IMR-90 (cell line): ENCODE measurements around the gene NAA35. TPM values are rescaled to one million over a fixed set of nuclear protein-coding genes. Genes with fewer than 3 reads are reported as not detected.

Source experiments
- ATAC-seq: fragments of 200-7000 bp; cut with Tn5 transposase; 2 replicates; pipeline ENCODE4 v1.9.1; 2020; ENCODE audit warnings: low read depth, mild to moderate bottlenecking, moderate library complexity
- BruUV-seq: library from RNA; stranded (reverse); fragments of 400-500 nt; replicated peaks from 2 replicates; lab custom pipeline; 2021; lab: Mats Ljungman, UMichigan
- CTCF ChIA-PET: fragments of 300-600 bp; formaldehyde crosslinking; extraction: SDS; loops from one replicate; lab custom pipeline; 2021; ENCODE audit warnings: antibody characterized with exemption; lab: Yijun Ruan, JAX
- POLR2A ChIA-PET: fragments of 300-600 bp; sonication (Branson Sonifier 250); formaldehyde crosslinking; loops from one replicate; lab custom pipeline; 2022; ENCODE audit warnings: antibody characterized with exemption; ENCODE audit not compliant: unreplicated experiment; lab: Charles Lee
- DNase-seq: peaks from one replicate; pipeline ENCODE4 v3.0.0; 2013
- H2AFZ ChIP-seq: replicated peaks from 2 replicates; pipeline ENCODE3; 2013; ENCODE audit warnings: low read length, mild to moderate bottlenecking; ENCODE audit not compliant: poor library complexity
- H2AK5ac ChIP-seq: 2 replicates; pipeline ENCODE4 v1.6.1; 2013; ENCODE audit warnings: low read depth, low read length, inconsistent platforms
- H2AK9ac ChIP-seq: replicated peaks from 2 replicates; pipeline ENCODE3; 2013; ENCODE audit warnings: mild to moderate bottlenecking, low read depth, low read length, moderate library complexity; ENCODE audit not compliant: poor library complexity
- H2BK120ac ChIP-seq: 2 replicates; pipeline ENCODE4 v1.6.1; 2013; ENCODE audit warnings: low read depth, low read length, inconsistent platforms
- H2BK15ac ChIP-seq: 3 replicates; pipeline ENCODE4 v1.6.1; 2013; ENCODE audit warnings: low read depth, low read length, inconsistent platforms
- H2BK20ac ChIP-seq: 2 replicates; pipeline ENCODE4 v1.6.1; 2013; ENCODE audit warnings: low read depth, mild to moderate bottlenecking, inconsistent platforms, low read length, moderate library complexity
- H2BK5ac ChIP-seq: 2 replicates; pipeline ENCODE4 v1.6.1; 2013; ENCODE audit warnings: mild to moderate bottlenecking, low read depth, low read length, inconsistent platforms; ENCODE audit not compliant: poor library complexity, severe bottlenecking
- H3K14ac ChIP-seq: replicated peaks from 2 replicates; pipeline ENCODE4 v1.6.1; 2013; ENCODE audit warnings: low read depth, low read length, inconsistent platforms
- H3K18ac ChIP-seq: 2 replicates; pipeline ENCODE4 v1.6.1; 2013; ENCODE audit warnings: low read depth, low read length, control low read depth
- H3K23ac ChIP-seq: 2 replicates; pipeline ENCODE4 v1.6.1; 2013; ENCODE audit warnings: low read depth, low read length, inconsistent platforms
- H3K27ac ChIP-seq: 2 replicates; pipeline ENCODE4 v1.5.1; 2013; ENCODE audit warnings: mild to moderate bottlenecking, control low read depth, low read length; ENCODE audit not compliant: insufficient read depth
- H3K27me3 ChIP-seq: 2 replicates; pipeline ENCODE4 v1.6.1; 2013; ENCODE audit warnings: low read length; ENCODE audit not compliant: control insufficient read depth, insufficient read depth
- H3K36me3 ChIP-seq: 2 replicates; pipeline ENCODE4 v1.6.1; 2013; ENCODE audit warnings: low read length, mixed read lengths; ENCODE audit not compliant: control insufficient read depth, insufficient read depth
- H3K4ac ChIP-seq: 2 replicates; pipeline ENCODE4 v1.6.1; 2013; ENCODE audit warnings: low read depth, low read length, inconsistent platforms
- H3K4me1 ChIP-seq: 2 replicates; pipeline ENCODE4 v1.6.1; 2013; ENCODE audit warnings: low read length, mixed read lengths; ENCODE audit not compliant: control insufficient read depth, insufficient read depth
- H3K4me2 ChIP-seq: 2 replicates; pipeline ENCODE4 v1.6.1; 2013; ENCODE audit warnings: low read depth, mild to moderate bottlenecking, control low read depth, low read length, moderate library complexity
- H3K4me3 ChIP-seq: 2 replicates; pipeline ENCODE4 v1.5.1; 2013; ENCODE audit warnings: low read depth, mild to moderate bottlenecking, control low read depth, low read length, moderate library complexity; ENCODE audit not compliant: insufficient read depth
- H3K56ac ChIP-seq: 2 replicates; pipeline ENCODE4 v1.6.1; 2013; ENCODE audit warnings: low read length, inconsistent platforms; ENCODE audit not compliant: insufficient read depth; ENCODE audit errors: extremely low read depth
- H3K79me1 ChIP-seq, 2 experiments: 2 replicates each; pipeline ENCODE4 v1.6.1; 2013; ENCODE audit warnings: low read length in 2 of 2, inconsistent platforms in 1 of 2, low read depth in 1 of 2
- H3K9ac ChIP-seq: 2 replicates; pipeline ENCODE4 v1.6.1; 2013; ENCODE audit warnings: low read depth, low read length, control low read depth
- H3K9me1 ChIP-seq: 2 replicates; pipeline ENCODE4 v1.6.1; 2013; ENCODE audit warnings: low read length, inconsistent platforms; ENCODE audit not compliant: insufficient read depth
- H3K9me3 ChIP-seq: 2 replicates; pipeline ENCODE4 v1.6.1; 2013; ENCODE audit warnings: low read length; ENCODE audit not compliant: control insufficient read depth, insufficient read depth
- H4K20me1 ChIP-seq: 2 replicates; pipeline ENCODE4 v1.6.1; 2013; ENCODE audit warnings: low read length, inconsistent platforms; ENCODE audit not compliant: insufficient read depth
- H4K5ac ChIP-seq: 2 replicates; pipeline ENCODE4 v1.6.1; 2013; ENCODE audit warnings: mild to moderate bottlenecking, low read depth, low read length, control low read depth
- H4K8ac ChIP-seq, 2 experiments: 2 replicates each; pipeline ENCODE4 v1.6.1; 2013; ENCODE audit warnings: low read depth in 2 of 2, low read length in 2 of 2, control low read depth in 1 of 2, inconsistent platforms in 1 of 2
- H4K91ac ChIP-seq: 2 replicates; pipeline ENCODE4 v1.6.1; 2013; ENCODE audit warnings: low read depth, low read length, inconsistent platforms; ENCODE audit not compliant: insufficient read depth
- FOS ChIP-seq: fragments of 150-350 bp; IDR thresholded peaks from 2 replicates; pipeline ENCODE4 v1.6.1; 2016; ENCODE audit warnings: low read depth, low read length
- RAD21 ChIP-seq: IDR thresholded peaks from 2 replicates; pipeline ENCODE4 v1.6.1; 2012; ENCODE audit warnings: low read length, improper control_type of control experiment
- RCOR1 ChIP-seq: IDR thresholded peaks from 2 replicates; pipeline ENCODE4 v1.6.1; 2012; ENCODE audit warnings: mild to moderate bottlenecking, low read length, improper control_type of control experiment; ENCODE audit not compliant: insufficient replicate concordance
- WGBS, 2 experiments: methylation state at CpG; one replicate each; pipeline versions ENCODE4 v1.1.5 to v1.1.7; 2013; ENCODE audit warnings: missing lambda C conversion rate in 2 of 2; ENCODE audit not compliant: insufficient read length in 1 of 2; ENCODE audit errors: extremely low coverage in 2 of 2; 5-methylcytosine and 5-hydroxymethylcytosine counted together
- dilution Hi-C: fragments of 300-500 bp; cut with HindIII; formaldehyde crosslinking; loops from one replicate; pipeline ENCODE4 v1.14.3; 2018; ENCODE audit warnings: low sequenced_read_pairs; ENCODE audit not compliant: unreplicated experiment
- in situ Hi-C: fragments of 300-500 bp; cut with MboI; formaldehyde crosslinking; loops from 3 replicates; pipeline ENCODE4 v1.14.3; 2019; ENCODE audit warnings: low sequenced_read_pairs, inconsistent platforms, mixed read lengths
- intact Hi-C: fragments of 100-400 bp; cut with micrococcal nuclease; formaldehyde crosslinking; loops from 2 replicates; pipeline ENCODE4 v1.10.0; 2022
- polyA plus RNA-seq, 3 experiments: library from polyadenylated mRNA; depleted of rRNA; stranded (reverse); fragments of >200 nt; gene quantifications; 2 replicates each; pipeline ENCODE4 v1.2.3, GENCODE V29; 2012; ENCODE audit warnings: low replicate concordance in 1 of 3
- total RNA-seq: library from RNA; depleted of rRNA; stranded (reverse); fragments of >200 nt; gene quantifications from 2 replicates; pipeline ENCODE4 v1.2.3, GENCODE V29; 2012
- TF ChIP-seq, protein P1 (sequence below): fragments of 150-350 bp; IDR thresholded peaks from 2 replicates; pipeline ENCODE4 v1.6.1; 2017; ENCODE audit warnings: mild to moderate bottlenecking, antibody characterized with exemption, low read length, low read depth

Gene NAA35
- total and polyA plus RNA-seq, 2 of the 4 experiments (the other 2 are of a cell fraction): 13.1 to 16.5 TPM

GRCh38 chr9:85964949-85965348 lies 24.0 kb downstream of the NAA35 start:
- Histone ChIP-seq H3K9me3 (no peaks in the 10 kb centered on the region), H4K5ac (no peak overlapping the region), H3K18ac (no peak overlapping the region), H3K23ac (no peak overlapping the region), H3K4ac (no peak overlapping the region), H3K9me1 (no peaks in the 10 kb centered on the region; the same call in 1 of the 2 replicates), H3K27me3 (no peaks in the 10 kb centered on the region), H2BK120ac (no peak overlapping the region), H3K4me1 (no peaks in the 10 kb centered on the region), H3K9ac (no peak overlapping the region), H2BK15ac (no peak overlapping the region), H2BK20ac (no peak overlapping the region), H2AFZ (no peak overlapping the region), H2AK5ac (no peak overlapping the region), H3K79me1 (peaks cover 0 to 11% of the 10 kb centered on the region in 2 experiments; a peak in 2 of 4 replicates), H3K36me3 (peaks cover 4% of the 10 kb centered on the region), H3K56ac (no peak overlapping the region), H2BK5ac (no peak overlapping the region), H4K91ac (no peak overlapping the region), H3K4me3 (no peak overlapping the region), H3K27ac (no peak overlapping the region), H4K20me1 (no peaks in the 10 kb centered on the region), H4K8ac (no peak overlapping the region), H2AK9ac (no peak overlapping the region), H3K14ac (no peak overlapping the region), H3K4me2 (no peak overlapping the region)
- in situ Hi-C loops (no loop called here), intact Hi-C loops (no loop called here), dilution Hi-C loops (no loop called here)
- CTCF ChIA-PET: interaction anchor here (0.6 kb wide), 1 partner anchor 9 kb away, joined by 4 read pairs; no protein-coding TSS in a partner anchor
- ATAC-seq (no peak), DNase-seq (no peak)
- TF ChIP-seq RCOR1 (no peak), FOS (no peak), RAD21 (no peak)
- TF ChIP-seq, protein P1, sequence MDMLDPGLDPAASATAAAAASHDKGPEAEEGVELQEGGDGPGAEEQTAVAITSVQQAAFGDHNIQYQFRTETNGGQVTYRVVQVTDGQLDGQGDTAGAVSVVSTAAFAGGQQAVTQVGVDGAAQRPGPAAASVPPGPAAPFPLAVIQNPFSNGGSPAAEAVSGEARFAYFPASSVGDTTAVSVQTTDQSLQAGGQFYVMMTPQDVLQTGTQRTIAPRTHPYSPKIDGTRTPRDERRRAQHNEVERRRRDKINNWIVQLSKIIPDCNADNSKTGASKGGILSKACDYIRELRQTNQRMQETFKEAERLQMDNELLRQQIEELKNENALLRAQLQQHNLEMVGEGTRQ: no peak
- no CpG with 5 or more reads among the region's 3 CpGs for WGBS, 2 experiments
- POLR2A ChIA-PET: no interaction called here
- no TSS peak for BruUV-seq
